Gastrocnemius medialis (tissue), 4 donors: ENCODE measurements around the gene DBNDD1. TPM values are rescaled to one million over a fixed set of nuclear protein-coding genes. Genes with fewer than 3 reads are reported as not detected.
A peak's percentile ranks its signal among the peaks of the same experiment; 100 is the strongest.

ENCODE experiments used
- ATAC-seq, 2 donors: fragments of 150-250 bp; one replicate each; pipeline ENCODE4 v1.9.1; 2016
- DNase-seq, 2 donors: peaks; one replicate each; pipeline ENCODE4 v3.0.0-alpha.2; 2019
- H3K27ac ChIP-seq, 4 donors: fragments of 200-600 bp; sonication (generic); 1 replicate in 1 of 4; 2 replicates in 3 of 4; pipeline ENCODE4 v1.5.1; 2016 to 2018; ENCODE audit warnings: mild to moderate bottlenecking in 2 of 4, moderate library complexity in 1 of 4
- H3K27me3 ChIP-seq, 3 donors: fragments of 200-600 bp; sonication (generic) in 2 of 3; 1 replicate in 1 of 3; 2 replicates in 2 of 3; pipeline versions ENCODE4 v1.5.1 to v1.6.0; 2016 to 2019; ENCODE audit warnings: mild to moderate bottlenecking in 1 of 3, moderate library complexity in 1 of 3
- H3K36me3 ChIP-seq, 2 donors: fragments of 200-600 bp; sonication (generic) in 1 of 2; one replicate each; pipeline ENCODE4 v1.5.1; 2017 to 2018
- H3K4me1 ChIP-seq, 2 donors: fragments of 200-600 bp; sonication (generic) in 1 of 2; one replicate each; pipeline ENCODE4 v1.5.1; 2016 to 2017; ENCODE audit warnings: mild to moderate bottlenecking in 2 of 2
- H3K4me3 ChIP-seq, 4 donors: fragments of 200-600 bp; sonication (generic) in 3 of 4; 1 replicate in 1 of 4; 2 replicates in 3 of 4; pipeline ENCODE4 v1.5.1; 2016 to 2019; ENCODE audit warnings: mild to moderate bottlenecking in 2 of 4
- H3K9me3 ChIP-seq, 3 donors: fragments of 200-600 bp; sonication (generic) in 2 of 3; 1 replicate in 1 of 3; 2 replicates in 2 of 3; pipeline ENCODE4 v1.5.1; 2016 to 2019
- POLR2A ChIP-seq, 2 donors: fragments of 450-650 bp; IDR thresholded peaks; one replicate each; pipeline ENCODE4 v1.6.1; 2017; ENCODE audit warnings: antibody characterized with exemption in 2 of 2, mild to moderate bottlenecking in 2 of 2, moderate library complexity in 2 of 2
- in situ Hi-C, 4 donors: fragments of 200-750 bp; cut with MboI; loops; one replicate each; pipeline versions ENCODE4 v1.15.0 to v1.8.0; 2017; ENCODE audit warnings: low sequenced_read_pairs in 4 of 4
- intact Hi-C: fragments of 100-400 bp; cut with DNase I; formaldehyde crosslinking; loops from one replicate; pipeline ENCODE4 v1.15.1; 2023; ENCODE audit warnings: low total_unique reads
- total RNA-seq, 4 donors: library from RNA; depleted of rRNA; stranded (reverse); fragments of >200 nt; gene quantifications; one replicate each; pipeline versions ENCODE4 v1.1.0 to v1.2.3, GENCODE V29; 2016
- TF ChIP-seq, protein P1 (sequence below), 5 experiments: fragments of 450-650 bp in 3 of 5; fragments of 200-600 bp in 2 of 5; sonication (generic) in 2 of 5; IDR thresholded peaks in 4 of 5; conservative IDR thresholded peaks in 1 of 5; 1 replicate in 4 of 5; 2 replicates in 1 of 5; pipeline ENCODE4 v1.5.1; 2016 to 2019; ENCODE audit warnings: antibody characterized with exemption in 5 of 5, mild to moderate bottlenecking in 3 of 5, moderate library complexity in 3 of 5

The DBNDD1 gene
- total RNA-seq, 4 donors from 2014 or later = 9.3 to 25.9 (median 23.7) TPM

DNA sequence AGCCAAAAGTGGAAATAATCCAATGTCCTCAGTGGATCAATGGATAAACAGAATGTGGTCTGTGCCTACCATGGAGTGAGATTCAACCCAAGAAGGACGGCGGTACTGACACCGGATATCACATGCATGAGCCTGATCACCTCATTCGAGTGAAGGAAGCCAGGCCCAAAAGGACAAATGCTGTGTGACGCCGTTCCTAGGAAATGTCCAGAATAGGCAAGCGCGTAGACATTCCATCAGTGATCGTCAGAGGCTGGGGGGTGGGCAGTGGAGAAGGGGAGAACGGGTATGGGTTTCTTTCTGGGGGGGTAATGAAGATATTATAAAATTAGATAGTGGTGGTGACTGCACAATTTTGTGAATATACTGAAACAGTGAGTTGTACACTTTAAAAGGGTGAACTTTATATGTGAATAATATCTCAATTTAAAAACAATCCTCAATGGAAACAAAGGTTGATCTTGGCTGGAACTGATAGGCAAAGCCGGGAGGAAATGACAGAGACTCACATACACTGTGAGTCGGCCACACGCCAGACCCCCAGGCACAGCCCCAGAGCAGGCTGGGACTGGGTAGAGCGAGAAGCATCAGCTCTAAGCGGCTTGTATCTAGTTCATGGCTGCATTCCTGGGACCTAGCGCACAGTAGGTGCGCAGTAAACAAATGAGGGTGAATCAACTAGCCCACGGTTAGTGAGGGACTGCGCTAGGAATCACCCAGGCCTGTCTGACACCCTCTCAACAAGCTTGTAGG lies 3.5 kb downstream of the DBNDD1 start:
- Histone ChIP-seq H3K27ac (peak overlapping the region in 2 of 4 donors; percentile 18 to 22), H3K4me3 (no peak overlapping the region), H3K4me1 (peaks cover 26 to 36% of the 10 kb centered on the region in 2 donors), H3K9me3 (no peaks in the 10 kb centered on the region), H3K36me3 (no peaks in the 10 kb centered on the region), H3K27me3 (no peaks in the 10 kb centered on the region)
- DNase-seq (no peak), ATAC-seq (no peak)
- in situ Hi-C loops = no loop called here
- intact Hi-C loops = no loop called here
- TF ChIP-seq POLR2A (IDR thresholded peaks at IDR 0.05) = no peak
- TF ChIP-seq, protein P1, sequence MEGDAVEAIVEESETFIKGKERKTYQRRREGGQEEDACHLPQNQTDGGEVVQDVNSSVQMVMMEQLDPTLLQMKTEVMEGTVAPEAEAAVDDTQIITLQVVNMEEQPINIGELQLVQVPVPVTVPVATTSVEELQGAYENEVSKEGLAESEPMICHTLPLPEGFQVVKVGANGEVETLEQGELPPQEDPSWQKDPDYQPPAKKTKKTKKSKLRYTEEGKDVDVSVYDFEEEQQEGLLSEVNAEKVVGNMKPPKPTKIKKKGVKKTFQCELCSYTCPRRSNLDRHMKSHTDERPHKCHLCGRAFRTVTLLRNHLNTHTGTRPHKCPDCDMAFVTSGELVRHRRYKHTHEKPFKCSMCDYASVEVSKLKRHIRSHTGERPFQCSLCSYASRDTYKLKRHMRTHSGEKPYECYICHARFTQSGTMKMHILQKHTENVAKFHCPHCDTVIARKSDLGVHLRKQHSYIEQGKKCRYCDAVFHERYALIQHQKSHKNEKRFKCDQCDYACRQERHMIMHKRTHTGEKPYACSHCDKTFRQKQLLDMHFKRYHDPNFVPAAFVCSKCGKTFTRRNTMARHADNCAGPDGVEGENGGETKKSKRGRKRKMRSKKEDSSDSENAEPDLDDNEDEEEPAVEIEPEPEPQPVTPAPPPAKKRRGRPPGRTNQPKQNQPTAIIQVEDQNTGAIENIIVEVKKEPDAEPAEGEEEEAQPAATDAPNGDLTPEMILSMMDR (IDR thresholded peaks at IDR 0.05 in 4 of 5, conservative IDR thresholded peaks at IDR 0.05 in 1 of 5) = no peak

DNA sequence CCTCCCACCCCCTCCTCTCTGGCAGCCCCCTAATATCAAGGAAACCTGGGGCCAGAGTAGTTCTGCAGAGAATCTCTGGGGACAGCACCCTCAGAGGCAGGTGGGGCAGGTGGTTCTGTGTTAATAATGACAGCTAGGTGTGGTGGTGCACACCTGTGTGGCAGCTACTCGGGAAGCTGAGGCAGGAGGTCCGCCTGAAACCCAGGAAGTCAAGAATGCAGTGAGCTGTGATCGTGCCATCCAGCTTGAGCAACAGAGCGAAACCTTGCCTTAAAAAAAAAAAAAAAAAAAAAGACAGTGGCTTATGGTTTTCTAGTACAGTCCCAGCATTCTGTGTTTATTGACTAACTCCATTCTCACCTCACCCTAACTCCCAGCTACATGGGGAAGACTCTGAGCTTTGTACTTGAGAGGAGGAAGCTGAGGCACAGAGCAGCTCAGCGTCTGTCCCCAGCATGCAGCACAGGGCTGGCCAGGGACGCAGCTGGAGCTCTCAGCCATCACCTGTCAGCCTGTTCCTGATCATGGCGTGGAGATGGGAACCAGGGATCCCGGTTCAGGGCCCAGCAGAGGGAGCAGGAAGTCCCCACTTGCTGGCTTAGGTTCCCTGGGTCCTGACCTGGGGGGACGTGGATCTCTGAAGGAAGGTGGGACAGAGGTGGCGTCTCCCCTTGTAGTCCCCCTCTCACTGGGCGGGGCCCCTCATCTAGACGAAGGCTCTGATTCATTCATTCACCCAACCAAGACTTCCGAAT lies 6.1 kb downstream of the DBNDD1 start:
- Histone ChIP-seq H3K36me3 (no peaks in the 10 kb centered on the region), H3K27ac (peak overlapping the region in 1 of 4 donors; percentile 81), H3K27me3 (no peaks in the 10 kb centered on the region), H3K9me3 (no peaks in the 10 kb centered on the region), H3K4me1 (peaks cover 17 to 19% of the 10 kb centered on the region in 2 donors), H3K4me3 (no peak overlapping the region)
- no peak for DNase-seq
- in situ Hi-C loops = no loop called here
- no peak for ATAC-seq
- no peak for TF ChIP-seq POLR2A (IDR thresholded peaks at IDR 0.05)
- TF ChIP-seq, protein P1 (IDR thresholded peaks at IDR 0.05 in 4 of 5, conservative IDR thresholded peaks at IDR 0.05 in 1 of 5) = no peak
- intact Hi-C loops = no loop called here

DNA sequence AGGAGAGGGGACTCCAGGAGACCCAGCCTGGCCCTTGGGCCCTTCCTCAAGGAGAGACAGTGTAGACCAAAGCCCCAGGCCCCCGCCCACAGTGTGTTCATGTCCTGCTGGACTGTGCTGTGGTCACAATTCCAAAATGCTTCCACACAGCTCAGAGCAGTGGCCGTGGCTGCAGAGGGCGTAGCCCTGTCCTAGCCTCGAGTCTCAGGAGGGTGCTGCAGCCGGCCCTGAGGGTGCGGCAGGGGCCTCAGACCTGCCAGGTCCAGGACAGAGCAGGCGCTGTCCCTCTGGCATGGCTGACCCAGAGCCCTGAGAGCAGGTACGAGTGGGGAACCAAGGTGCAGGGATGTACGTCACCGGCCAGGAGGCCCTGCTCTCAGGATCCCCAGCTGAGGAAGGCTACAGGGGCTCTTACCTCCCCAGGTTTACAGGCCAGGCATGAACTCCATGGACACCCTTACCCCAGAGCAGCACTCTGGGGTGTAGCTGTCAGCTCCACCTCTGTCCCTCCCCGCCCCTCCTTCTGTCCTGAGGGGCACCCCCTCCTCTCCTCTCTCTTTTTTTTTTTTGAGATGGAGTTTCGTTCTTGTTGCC lies 7.3 kb downstream of the DBNDD1 start:
- in situ Hi-C loops = no loop called here
- H3K27ac ChIP-seq = peak overlapping the region; percentile 56 to 81 (median 74)
- H3K9me3 ChIP-seq = no peaks in the 10 kb centered on the region
- ATAC-seq = peak in 1 of 2 donors; percentile 32
- DNase-seq = no peak
- TF ChIP-seq, protein P1 (IDR thresholded peaks at IDR 0.05 in 4 of 5, conservative IDR thresholded peaks at IDR 0.05 in 1 of 5) = no peak
- no peak for TF ChIP-seq POLR2A (IDR thresholded peaks at IDR 0.05)
- intact Hi-C loops = no loop called here
- no peaks in the 10 kb centered on the region for H3K36me3 ChIP-seq
- peaks cover 16 to 19% of the 10 kb centered on the region in 2 donors for H3K4me1 ChIP-seq
- H3K4me3 ChIP-seq = no peak overlapping the region
- no peaks in the 10 kb centered on the region for H3K27me3 ChIP-seq

DNA sequence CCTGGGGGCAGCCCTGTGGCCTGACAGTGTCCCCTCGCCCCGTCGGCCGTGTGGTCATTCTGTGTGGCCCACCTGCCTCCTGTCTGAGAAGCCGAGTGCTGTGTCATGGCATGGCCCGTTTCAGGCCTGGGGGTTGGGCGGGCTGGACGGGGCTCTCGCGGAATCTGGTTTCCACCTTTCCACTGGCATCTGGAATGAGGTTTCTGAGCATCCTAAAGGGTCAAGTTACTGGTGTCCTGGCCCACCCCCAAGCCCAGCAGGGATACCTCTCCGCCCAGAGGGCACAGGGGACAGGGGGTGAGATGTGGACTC lies 7.8 kb downstream of the DBNDD1 start:
- peak overlapping the region; percentile 56 to 81 (median 74) for H3K27ac ChIP-seq
- ATAC-seq = peak; percentile 72 to 83
- in situ Hi-C loops = no loop called here

More for the DNA sequence above, 7.8 kb downstream of the DBNDD1 start:
- Histone ChIP-seq H3K36me3 (no peaks in the 10 kb centered on the region), H3K27me3 (no peaks in the 10 kb centered on the region), H3K9me3 (no peaks in the 10 kb centered on the region), H3K4me3 (no peak overlapping the region), H3K4me1 (peaks cover 16 to 19% of the 10 kb centered on the region in 2 donors)
- no peak for TF ChIP-seq POLR2A (IDR thresholded peaks at IDR 0.05)
- TF ChIP-seq, protein P1 (IDR thresholded peaks at IDR 0.05 in 4 of 5, conservative IDR thresholded peaks at IDR 0.05 in 1 of 5) = no peak
- intact Hi-C loops = no loop called here
- peak in 1 of 2 donors; percentile 70 for DNase-seq
